Measurements from ENCODE around the gene FKBP11.
A peak's percentile ranks its signal among the peaks of the same experiment; 100 is the strongest.
"Not testable (repeated sequence)": the region's sequence is repeated elsewhere in the genome, so short reads cannot be mapped to it uniquely, and the experiment has no call there.

The FKBP11 gene

GRCh38 chr12:48954841-48955501 lies 29.7 kb upstream of the FKBP11 start:
- DNase-seq: no peak

DNA sequence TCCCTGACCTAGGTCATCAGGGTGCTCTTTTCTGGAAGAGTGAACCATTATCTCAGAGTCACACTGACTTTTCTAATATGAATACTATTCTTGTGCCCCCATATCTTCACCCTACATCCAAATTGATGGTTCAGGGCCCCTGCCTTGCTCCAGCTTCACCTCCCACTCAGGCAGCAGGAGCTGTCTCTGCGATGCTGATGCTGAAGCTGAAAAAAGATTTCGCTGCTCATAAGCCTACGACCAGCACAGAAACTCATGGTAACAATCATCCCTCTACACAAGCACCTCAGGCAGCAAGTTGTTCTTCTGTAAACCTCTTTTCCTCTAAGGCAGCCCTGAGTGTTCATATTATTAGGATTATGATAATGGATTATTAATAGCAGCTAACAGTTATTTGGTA lies 28.8 kb upstream of the FKBP11 start:
- no peak for DNase-seq

DNA sequence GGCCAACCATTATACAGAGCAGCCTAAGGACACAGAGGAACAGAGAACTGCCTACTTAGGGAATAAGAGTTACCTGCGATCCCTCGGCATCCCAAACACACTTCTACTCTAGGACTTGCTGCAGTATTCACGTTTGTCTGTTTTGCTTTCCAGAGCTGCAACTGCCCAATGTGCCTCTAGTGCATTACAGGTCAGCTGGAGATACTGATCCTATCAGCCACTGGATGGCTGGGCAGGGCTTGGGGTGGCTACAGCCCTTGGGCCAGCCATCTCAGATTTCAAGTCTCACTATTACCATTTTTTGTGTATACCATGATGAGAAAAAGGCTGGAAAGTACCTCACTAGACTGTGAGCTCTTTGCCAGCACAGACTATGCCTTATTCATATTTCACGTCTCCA lies 27.4 kb upstream of the FKBP11 start:
- no peak for DNase-seq

DNA sequence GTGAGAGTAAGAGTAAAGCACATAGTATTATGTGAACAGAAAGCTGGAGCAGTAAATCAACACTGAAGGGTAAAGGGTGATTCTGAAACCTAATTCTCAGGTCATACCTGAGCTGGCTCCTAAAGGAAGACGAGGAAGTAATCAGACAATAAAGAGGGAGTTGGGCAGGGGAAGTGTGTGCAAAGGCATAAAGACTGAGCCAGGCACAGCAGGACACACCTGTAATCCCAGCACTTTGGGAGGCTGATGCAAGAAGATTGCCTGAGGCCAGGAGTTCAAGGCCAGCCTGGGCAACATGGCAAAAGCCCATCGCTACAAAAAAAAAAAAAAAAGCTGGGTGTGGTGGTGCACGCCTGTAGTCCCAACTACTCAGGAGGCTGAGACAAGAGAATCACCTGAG lies 22.4 kb upstream of the FKBP11 start:
- DNase-seq: no peak

DNA sequence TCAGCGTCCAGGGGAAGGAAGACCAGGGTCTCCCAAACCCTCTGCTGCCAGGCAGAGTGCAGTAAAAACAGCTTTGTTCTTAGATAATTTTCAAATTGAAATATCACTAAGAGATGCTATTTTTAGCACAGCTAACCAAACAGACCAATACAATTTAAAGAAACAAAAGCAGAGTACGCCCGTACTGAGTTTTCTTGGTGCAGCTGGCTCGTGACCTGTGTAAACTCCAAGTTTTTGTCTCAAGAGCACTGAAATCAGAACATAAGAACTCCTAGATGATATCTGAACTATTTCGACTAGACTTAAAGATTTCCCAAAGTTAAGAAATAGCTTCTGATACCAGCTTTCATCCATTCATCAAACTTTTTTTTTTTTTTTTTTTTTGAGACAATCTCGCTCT lies 21.7 kb upstream of the FKBP11 start:
- no peak for DNase-seq

GRCh38 chr12:48946205-48946604 lies 20.9 kb upstream of the FKBP11 start:
- DNase-seq: no peak

GRCh38 chr12:48943221-48943620 lies 17.9 kb upstream of the FKBP11 start:
- DNase-seq: no peak

- no peak for DNase-seq
These were observed 14.9 kb upstream of the FKBP11 start for GRCh38 chr12:48940181-48940580.

- DNase-seq: no peak
These were observed 13.5 kb upstream of the FKBP11 start for GRCh38 chr12:48938805-48939204.

DNA sequence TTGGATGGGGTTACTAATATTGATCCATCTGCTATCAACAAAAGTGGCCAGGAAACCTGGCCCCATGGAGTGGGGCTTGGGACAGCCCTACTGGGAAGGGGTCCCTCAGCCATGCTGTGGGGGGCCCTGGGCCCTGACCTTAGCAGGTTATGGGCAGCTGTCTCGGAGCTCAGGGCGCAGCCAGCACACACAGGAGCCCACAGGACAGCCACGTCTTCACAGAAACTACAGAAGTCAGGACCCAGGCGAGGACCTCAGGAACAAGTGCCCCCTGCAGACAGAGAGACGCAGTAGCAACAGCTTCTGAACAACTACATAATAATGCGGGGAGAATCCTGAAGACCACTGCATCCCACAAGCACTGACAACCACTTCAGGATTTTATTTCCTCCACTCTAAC lies 11.9 kb upstream of the FKBP11 start:
- DNase-seq: no peak

DNA sequence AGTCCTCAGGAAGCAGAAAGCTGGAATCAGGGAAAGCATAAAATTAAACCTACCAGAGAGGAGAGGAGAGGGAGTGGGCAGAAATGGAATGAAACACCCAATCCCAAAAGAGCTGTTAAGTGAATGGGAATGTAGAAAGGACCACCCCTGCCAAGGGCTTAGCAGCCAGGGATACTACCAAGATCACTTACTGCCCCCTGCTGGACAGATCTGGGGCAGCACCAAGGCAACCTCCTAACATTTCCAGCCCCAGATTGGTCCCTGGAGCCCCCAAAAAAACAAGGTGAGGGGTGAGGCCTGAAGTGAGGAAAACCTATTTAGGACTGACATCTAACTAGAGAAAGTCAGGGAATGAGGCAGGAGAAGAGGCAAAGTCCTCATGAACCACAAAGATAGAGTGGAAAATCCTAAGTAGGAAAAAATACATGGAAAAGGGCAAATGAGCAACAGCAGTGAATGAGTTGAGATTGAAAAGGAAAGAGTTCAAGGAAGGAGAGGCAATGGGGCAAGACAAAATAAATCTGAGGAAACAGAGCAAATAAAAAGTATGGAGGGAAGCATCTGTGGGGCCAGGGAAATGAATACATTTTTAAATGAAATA lies 11.2 kb upstream of the FKBP11 start:
- DNase-seq: peak; percentile 87

DNA sequence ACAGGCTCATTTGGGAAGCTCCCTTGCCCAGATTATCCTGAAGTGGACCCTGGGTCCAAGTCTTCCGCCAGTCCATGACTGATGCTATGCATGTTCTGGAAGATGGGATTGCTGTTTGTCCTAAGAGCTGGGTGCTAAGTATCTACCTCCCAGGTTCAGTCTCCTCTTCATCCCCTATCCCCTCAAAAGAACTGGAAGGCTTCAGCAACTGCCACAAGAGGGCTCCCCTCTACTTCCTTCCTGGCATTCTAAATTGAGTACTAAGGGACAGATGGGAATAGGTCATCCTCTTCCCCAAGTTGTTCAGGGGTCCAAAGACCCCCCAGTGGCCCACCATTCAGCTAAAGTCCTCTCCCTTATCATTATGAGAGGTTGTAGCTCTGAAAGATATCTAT lies 9.0 kb upstream of the FKBP11 start:
- DNase-seq: peak; percentile 21

- peak; percentile 28 for DNase-seq
These were observed 8.5 kb upstream of the FKBP11 start for GRCh38 chr12:48933664-48934311.

- peak; percentile 7 for DNase-seq
These were observed 7.6 kb upstream of the FKBP11 start for GRCh38 chr12:48932878-48933277.

DNA sequence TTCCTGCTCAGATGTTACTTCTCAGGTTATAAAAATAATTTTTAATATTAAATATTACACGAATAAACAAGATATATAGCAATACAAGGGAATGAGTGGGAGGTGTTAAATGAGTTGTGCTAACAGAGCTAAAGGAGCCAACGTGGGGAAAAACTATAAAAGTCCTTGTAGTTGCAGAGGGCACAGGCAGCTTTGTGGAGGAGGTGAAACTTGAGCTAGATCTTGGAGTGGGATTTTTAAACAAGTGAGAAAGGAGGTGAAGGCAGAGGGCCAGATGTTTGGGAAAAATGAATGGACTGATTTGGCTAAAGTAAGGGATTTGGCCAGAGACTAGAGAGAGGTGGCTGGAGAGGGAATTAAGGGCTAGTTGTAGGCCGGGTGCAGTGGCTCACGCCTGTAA lies 5.2 kb upstream of the FKBP11 start:
- no peak for DNase-seq

DNA sequence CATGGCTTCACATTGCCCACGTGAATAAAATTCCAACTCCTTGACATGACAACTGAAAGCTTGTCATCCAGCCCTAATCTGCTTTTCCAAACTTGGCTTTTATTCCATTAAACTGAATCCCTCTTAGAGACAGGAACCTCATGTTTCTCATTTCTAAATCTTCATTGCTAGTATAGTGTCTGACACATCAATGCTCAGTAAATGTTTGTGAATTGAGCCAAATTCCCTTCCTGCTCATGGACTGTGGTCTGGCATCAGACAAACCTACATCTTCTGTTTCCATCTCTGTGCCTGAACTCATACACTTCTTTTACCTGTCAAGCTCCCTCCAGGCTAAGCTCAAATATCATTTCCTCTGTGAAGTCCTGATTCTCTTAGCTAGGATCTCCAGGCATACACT lies 4.3 kb upstream of the FKBP11 start:
- no peak for DNase-seq

DNA sequence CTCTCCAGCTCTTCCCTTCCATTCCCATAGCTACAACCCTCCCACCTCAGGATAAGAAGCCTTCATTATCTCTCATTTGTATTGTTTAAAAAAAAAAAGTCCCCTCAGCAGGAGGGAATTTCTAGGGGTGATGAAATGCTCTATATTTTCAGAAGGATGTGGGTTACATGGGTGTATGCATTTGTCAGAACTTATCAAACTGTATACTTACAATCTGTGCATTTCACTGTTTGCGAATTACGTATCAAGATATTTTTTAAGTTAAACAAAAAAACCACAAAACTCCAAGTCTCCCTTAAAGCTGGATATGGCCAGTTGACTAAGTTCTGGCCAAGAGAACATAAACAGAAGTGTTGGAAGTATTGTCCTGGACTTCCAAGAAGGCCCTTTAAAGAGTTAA lies 2.0 kb upstream of the FKBP11 start:
- no peak for DNase-seq

- DNase-seq: peak; percentile 82
These were observed 532 bp downstream of the FKBP11 start for GRCh38 chr12:48924617-48925303.

GRCh38 chr12:48923117-48923516 lies 2.2 kb downstream of the FKBP11 start:
- DNase-seq: no peak

GRCh38 chr12:48917857-48918537 lies 7.3 kb downstream of the FKBP11 start:
- DNase-seq: peak; percentile 72

- no peak for DNase-seq
These were observed 15.1 kb downstream of the FKBP11 start for GRCh38 chr12:48910196-48910595.

DNA sequence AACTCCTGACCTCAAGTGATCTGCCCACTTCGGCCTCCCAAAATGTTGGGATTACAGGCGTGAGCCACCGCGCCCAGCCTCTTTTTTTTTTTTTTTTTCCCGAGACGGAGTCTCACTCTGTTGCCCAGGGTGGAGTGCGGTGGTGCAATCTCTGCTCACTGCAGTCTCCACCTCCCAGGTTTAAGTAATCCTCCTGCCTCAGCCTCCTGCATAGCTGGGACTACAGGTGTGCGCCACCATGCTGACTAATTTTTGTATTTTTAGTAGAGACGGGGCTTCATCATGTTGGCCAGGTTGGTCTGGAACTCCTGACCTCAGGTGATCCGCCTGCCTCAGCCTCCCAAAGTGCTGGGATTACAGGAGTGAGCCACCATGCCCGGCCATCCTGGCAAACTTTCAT lies 15.6 kb downstream of the FKBP11 start:
- DNase-seq: not testable (repeated sequence)

DNA sequence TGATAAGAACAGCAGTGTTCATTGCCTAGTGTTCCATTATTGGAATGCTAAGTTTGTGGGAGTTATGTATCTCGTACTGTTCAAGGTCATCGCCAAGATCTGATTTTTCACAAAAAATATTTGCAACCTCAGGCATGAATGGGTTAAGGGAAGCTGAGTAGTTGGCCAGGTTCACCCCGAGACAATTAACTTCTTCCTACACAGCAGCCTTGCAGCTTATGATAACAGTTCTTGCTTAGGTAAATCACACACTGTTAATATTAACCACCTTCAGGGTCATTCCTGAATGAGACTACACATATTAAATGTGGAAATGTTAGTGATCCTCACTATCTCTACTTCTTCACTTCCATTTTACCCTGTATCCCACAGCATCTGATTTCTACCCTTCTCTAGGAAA lies 18.0 kb downstream of the FKBP11 start:
- DNase-seq: no peak
